ENCODE results near the gene CPSF4.
A peak's percentile ranks its signal among the peaks of the same experiment; 100 is the strongest.

The CPSF4 gene

DNA sequence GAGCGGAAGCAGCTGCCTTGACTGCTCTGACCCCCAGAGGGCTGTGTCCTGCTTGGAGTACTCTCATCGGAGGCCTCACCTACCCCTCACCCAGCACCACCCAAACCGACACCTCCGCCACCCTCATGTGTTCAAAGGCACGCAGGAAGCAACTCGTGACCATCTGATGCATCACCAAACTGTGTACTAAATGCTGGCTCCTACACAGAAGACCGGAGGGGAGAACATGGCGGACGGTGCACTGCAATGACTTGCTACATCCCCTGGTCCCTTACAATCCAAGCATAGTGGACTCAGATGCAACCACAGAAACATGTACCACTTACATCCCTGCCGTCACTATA, 33.8 kb upstream of the CPSF4 start:
- Histone ChIP-seq H3K4me3 (ENCODE audit: low read length) (no peak overlapping the region), H3K36me3 (ENCODE audit: control insufficient read depth, low read length) (peaks cover 81% of the 10 kb centered on the region), H3K9me2 (replicated peaks; ENCODE audit: control insufficient read depth, low read length) (no peaks in the 10 kb centered on the region), H3K4me2 (ENCODE audit: low read length) (no peak overlapping the region), H3F3A (ENCODE audit: control insufficient read depth, insufficient read depth) (peaks cover 8% of the 10 kb centered on the region; the same call in 1 of the 2 replicates), H4K20me1 (ENCODE audit: control insufficient read depth, insufficient read depth, low read depth, low read length) (peaks cover 26% of the 10 kb centered on the region), H3K79me2 (ENCODE audit: control insufficient read depth, low read length) (peaks cover 77% of the 10 kb centered on the region), H3K27ac (ENCODE audit: low read depth, low read length) (no peak overlapping the region), H3K9me3 (ENCODE audit: control insufficient read depth, insufficient read depth, low read length) (no peaks in the 10 kb centered on the region), H3K27me3 (ENCODE audit: control insufficient read depth, low read length) (no peaks in the 10 kb centered on the region), H3K4me1 (ENCODE audit: control insufficient read depth, low read length) (peaks cover 22% of the 10 kb centered on the region)
- TF ChIP-seq, protein P1, sequence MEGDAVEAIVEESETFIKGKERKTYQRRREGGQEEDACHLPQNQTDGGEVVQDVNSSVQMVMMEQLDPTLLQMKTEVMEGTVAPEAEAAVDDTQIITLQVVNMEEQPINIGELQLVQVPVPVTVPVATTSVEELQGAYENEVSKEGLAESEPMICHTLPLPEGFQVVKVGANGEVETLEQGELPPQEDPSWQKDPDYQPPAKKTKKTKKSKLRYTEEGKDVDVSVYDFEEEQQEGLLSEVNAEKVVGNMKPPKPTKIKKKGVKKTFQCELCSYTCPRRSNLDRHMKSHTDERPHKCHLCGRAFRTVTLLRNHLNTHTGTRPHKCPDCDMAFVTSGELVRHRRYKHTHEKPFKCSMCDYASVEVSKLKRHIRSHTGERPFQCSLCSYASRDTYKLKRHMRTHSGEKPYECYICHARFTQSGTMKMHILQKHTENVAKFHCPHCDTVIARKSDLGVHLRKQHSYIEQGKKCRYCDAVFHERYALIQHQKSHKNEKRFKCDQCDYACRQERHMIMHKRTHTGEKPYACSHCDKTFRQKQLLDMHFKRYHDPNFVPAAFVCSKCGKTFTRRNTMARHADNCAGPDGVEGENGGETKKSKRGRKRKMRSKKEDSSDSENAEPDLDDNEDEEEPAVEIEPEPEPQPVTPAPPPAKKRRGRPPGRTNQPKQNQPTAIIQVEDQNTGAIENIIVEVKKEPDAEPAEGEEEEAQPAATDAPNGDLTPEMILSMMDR (IDR thresholded peaks at IDR 0.05; ENCODE audit: low read depth, low read length, poor library complexity, severe bottlenecking): no peak
- TF ChIP-seq EZH2phosphoT487 (IDR thresholded peaks at IDR 0.05; ENCODE audit: borderline replicate concordance, low read length): no peak

DNA sequence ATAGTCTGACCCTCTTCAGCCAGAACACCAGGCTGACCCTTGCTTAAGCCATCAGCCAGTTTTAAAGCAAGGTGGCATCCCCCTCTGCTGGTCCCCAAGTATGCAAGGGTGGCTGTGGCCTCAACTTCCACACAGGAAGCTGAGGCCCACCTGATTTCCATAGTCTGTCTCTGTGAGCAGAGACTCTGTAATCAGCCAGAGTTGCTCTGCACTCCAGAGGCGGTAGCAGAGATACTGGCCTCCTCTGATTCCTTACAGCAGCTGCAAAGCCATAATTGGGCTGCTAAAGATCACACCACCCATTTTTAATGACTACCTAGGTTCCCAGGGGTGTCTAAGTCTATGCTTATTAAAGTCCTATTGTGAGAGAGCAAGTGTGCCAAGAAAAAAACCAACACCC, 32.2 kb upstream of the CPSF4 start:
- TF ChIP-seq EZH2phosphoT487 (IDR thresholded peaks at IDR 0.05; ENCODE audit: borderline replicate concordance, low read length): no peak
- TF ChIP-seq, protein P1 (IDR thresholded peaks at IDR 0.05; ENCODE audit: low read depth, low read length, poor library complexity, severe bottlenecking): peak; percentile 48
- H3F3A ChIP-seq (ENCODE audit: control insufficient read depth, insufficient read depth): peaks cover 11% of the 10 kb centered on the region
- H3K79me2 ChIP-seq (ENCODE audit: control insufficient read depth, low read length): peaks cover 87% of the 10 kb centered on the region
- H3K27ac ChIP-seq (ENCODE audit: low read depth, low read length): peak overlapping the region; percentile 76
- no peaks in the 10 kb centered on the region for H3K9me3 ChIP-seq (ENCODE audit: control insufficient read depth, insufficient read depth, low read length)
- H3K9me2 ChIP-seq (replicated peaks; ENCODE audit: control insufficient read depth, low read length): no peaks in the 10 kb centered on the region
- H4K20me1 ChIP-seq (ENCODE audit: control insufficient read depth, insufficient read depth, low read depth, low read length): peaks cover 32% of the 10 kb centered on the region
- peak overlapping the region; percentile 85 for H3K4me2 ChIP-seq (ENCODE audit: low read length)
- H3K4me1 ChIP-seq (ENCODE audit: control insufficient read depth, low read length): peaks cover 33% of the 10 kb centered on the region
- H3K36me3 ChIP-seq (ENCODE audit: control insufficient read depth, low read length): peaks cover 81% of the 10 kb centered on the region
- peak overlapping the region; percentile 83 for H3K4me3 ChIP-seq (ENCODE audit: low read length)
- no peaks in the 10 kb centered on the region for H3K27me3 ChIP-seq (ENCODE audit: control insufficient read depth, low read length)

DNA sequence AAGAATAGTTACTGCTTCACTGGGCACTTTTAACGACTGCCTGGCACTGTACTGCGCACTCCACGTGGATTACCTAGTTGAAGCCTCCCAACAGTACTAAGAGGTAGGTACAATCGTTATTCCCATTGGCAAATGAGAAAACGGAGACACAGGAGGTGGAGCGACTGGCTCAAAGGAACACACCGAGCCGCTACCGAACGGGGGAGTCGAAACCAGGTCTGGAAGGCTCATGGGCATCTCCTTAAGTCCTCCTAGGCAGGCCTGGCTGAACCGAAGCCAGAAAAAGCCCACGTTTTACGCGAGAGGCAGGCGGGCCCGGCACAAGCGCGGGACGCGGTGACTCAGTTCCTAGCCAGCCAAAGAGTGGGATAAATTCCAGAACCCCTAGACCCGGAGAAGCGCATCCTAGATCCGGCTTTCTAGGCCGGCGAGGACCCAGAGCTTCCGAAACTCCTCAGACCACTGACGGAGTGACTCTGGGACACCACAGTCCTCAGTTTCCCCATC, 30.8 kb upstream of the CPSF4 start:
- H3K27me3 ChIP-seq (ENCODE audit: control insufficient read depth, low read length): no peaks in the 10 kb centered on the region
- TF ChIP-seq, protein P1 (IDR thresholded peaks at IDR 0.05; ENCODE audit: low read depth, low read length, poor library complexity, severe bottlenecking): no peak
- TF ChIP-seq EZH2phosphoT487 (IDR thresholded peaks at IDR 0.05; ENCODE audit: borderline replicate concordance, low read length): no peak
- H3K79me2 ChIP-seq (ENCODE audit: control insufficient read depth, low read length): peaks cover 96% of the 10 kb centered on the region
- H3K4me2 ChIP-seq (ENCODE audit: low read length): peak overlapping the region; percentile 85
- peaks cover 32% of the 10 kb centered on the region for H4K20me1 ChIP-seq (ENCODE audit: control insufficient read depth, insufficient read depth, low read depth, low read length)
- peak overlapping the region; percentile 76 for H3K27ac ChIP-seq (ENCODE audit: low read depth, low read length)
- peaks cover 33% of the 10 kb centered on the region for H3K4me1 ChIP-seq (ENCODE audit: control insufficient read depth, low read length)
- H3K36me3 ChIP-seq (ENCODE audit: control insufficient read depth, low read length): peaks cover 86% of the 10 kb centered on the region
- H3K4me3 ChIP-seq (ENCODE audit: low read length): peak overlapping the region; percentile 83
- H3F3A ChIP-seq (ENCODE audit: control insufficient read depth, insufficient read depth): peaks cover 11% of the 10 kb centered on the region
- H3K9me3 ChIP-seq (ENCODE audit: control insufficient read depth, insufficient read depth, low read length): no peaks in the 10 kb centered on the region
- H3K9me2 ChIP-seq (replicated peaks; ENCODE audit: control insufficient read depth, low read length): no peaks in the 10 kb centered on the region

Data from DOHH2 (cell line).